K562 (cell line): ENCODE measurements around the gene MYL6B. TPM values are rescaled to one million over a fixed set of nuclear protein-coding genes. Genes with fewer than 3 reads are reported as not detected.

ENCODE experiments used
- ARID4B ChIP-seq: sonication (generic); formaldehyde crosslinking; IDR thresholded peaks from 2 replicates; pipeline ENCODE4 v1.8.0; 2022; ENCODE audit warnings: mild to moderate bottlenecking, missing genetic modification reagents
- CCAR2 ChIP-seq: fragments of 200-400 bp; formaldehyde crosslinking; IDR thresholded peaks from 2 replicates; pipeline ENCODE4 v1.6.1; 2017; ENCODE audit warnings: mild to moderate bottlenecking, low read depth, low read length
- CXXC5 ChIP-seq: fragments of 250-450 bp; sonication (Bioruptor Pico); IDR thresholded peaks from 2 replicates; pipeline ENCODE4 v1.8.0; 2022; ENCODE audit warnings: inconsistent platforms, mild to moderate bottlenecking, moderate library complexity
- ILF3 ChIP-seq: fragments of 450-650 bp; IDR thresholded peaks from 2 replicates; pipeline ENCODE4 v1.6.1; 2018; ENCODE audit warnings: antibody characterized with exemption, mild to moderate bottlenecking, moderate library complexity, borderline replicate concordance
- JUND ChIP-seq, 2 experiments: IDR thresholded peaks; 2 replicates in 1 of 2; 3 replicates in 1 of 2; pipeline ENCODE4 v1.6.1; 2011; ENCODE audit warnings: borderline replicate concordance in 2 of 2, low read depth in 2 of 2, low read length in 2 of 2, improper control_type of control experiment in 1 of 2, missing biosample characterization in 1 of 2, missing genetic modification characterization in 1 of 2, missing genetic modification reagents in 1 of 2
- KDM4B ChIP-seq, 2 experiments: fragments of 450-650 bp in 1 of 2; sonication (generic) in 1 of 2; IDR thresholded peaks; 2 replicates each; pipeline ENCODE4 v1.6.1; 2016 to 2017; ENCODE audit warnings: borderline replicate concordance in 2 of 2, antibody characterized with exemption in 1 of 2, low read depth in 1 of 2, mild to moderate bottlenecking in 1 of 2
- LEF1 ChIP-seq: fragments of 450-650 bp; IDR thresholded peaks from 2 replicates; pipeline ENCODE4 v1.6.1; 2016; ENCODE audit warnings: mild to moderate bottlenecking
- MEF2D ChIP-seq: conservative IDR thresholded peaks from 2 replicates; pipeline ENCODE4 v1.6.1; 2016; ENCODE audit warnings: low read depth, missing genetic modification characterization, missing compliant biosample characterization
- MLLT1 ChIP-seq, 2 experiments: fragments of 450-650 bp; IDR thresholded peaks; 2 replicates each; pipeline ENCODE4 v1.6.1; 2016
- MXD1 ChIP-seq: fragments of 250-450 bp; sonication (Bioruptor Pico); IDR thresholded peaks from 2 replicates; pipeline ENCODE4 v1.8.0; 2021; ENCODE audit warnings: borderline replicate concordance, mild to moderate bottlenecking, moderate library complexity; ENCODE audit not compliant: poor library complexity, severe bottlenecking
- POLR2H ChIP-seq: IDR thresholded peaks from 2 replicates; pipeline ENCODE4 v1.6.1; 2016; ENCODE audit warnings: missing genetic modification characterization, low read depth, mild to moderate bottlenecking, control low read depth, missing compliant biosample characterization, moderate library complexity
- RBM15 ChIP-seq: fragments of 200-400 bp; formaldehyde crosslinking; IDR thresholded peaks from 2 replicates; pipeline ENCODE4 v1.6.1; 2018; ENCODE audit warnings: mild to moderate bottlenecking, low read length, moderate library complexity; ENCODE audit not compliant: insufficient read depth
- SRSF7 ChIP-seq: fragments of 200-400 bp; formaldehyde crosslinking; optimal IDR thresholded peaks from 2 replicates; pipeline ENCODE3; 2017; ENCODE audit warnings: mild to moderate bottlenecking, low read depth, low read length
- ZBTB7A ChIP-seq: IDR thresholded peaks from 2 replicates; pipeline ENCODE4 v1.6.1; 2011; ENCODE audit warnings: low read depth, mild to moderate bottlenecking, low read length, moderate library complexity, borderline replicate concordance; ENCODE audit not compliant: control insufficient read depth
- ZNF561 ChIP-seq: fragments of 450-650 bp; formaldehyde crosslinking; conservative IDR thresholded peaks from 2 replicates; pipeline ENCODE4 v1.4.0; 2020; ENCODE audit warnings: mild to moderate bottlenecking, moderate library complexity
- ZNF609 ChIP-seq: sonication (generic); formaldehyde crosslinking; IDR thresholded peaks from 2 replicates; pipeline ENCODE4 v1.8.1; 2023; ENCODE audit warnings: missing genetic modification reagents, mild to moderate bottlenecking, borderline replicate concordance
- polyA plus RNA-seq, 8 experiments: library from polyadenylated mRNA; depleted of rRNA in 4 of 8; stranded (reverse) in 5 of 8; unstranded in 3 of 8; fragments of >200 nt; fragmentation: Nextera tagmentation in 2 of 8; fragmentation: Illumina TruSeq in 1 of 8; extraction: Ambion mirVana in 2 of 8; extraction: Trizol in 1 of 8; gene quantifications; 2 replicates each; pipeline versions ENCODE4 v1.2.1 to v1.2.3, GENCODE V29; 2011 to 2014; ENCODE audit warnings: inconsistent platforms in 1 of 8, missing spikeins in 1 of 8
- total RNA-seq, 7 experiments: library from RNA; depleted of rRNA in 6 of 7; stranded (reverse); fragments of >200 nt in 6 of 7; fragmentation: Illumina TruSeq in 2 of 7; extraction: Trizol in 2 of 7; gene quantifications; 2 replicates each; pipeline versions ENCODE4 v1.2.1 to v1.2.3, GENCODE V29; 2011 to 2021; ENCODE audit warnings: low replicate concordance in 1 of 7

MYL6B gene
- total and polyA plus RNA-seq, 9 of the 15 experiments (the other 6 are each of a cell fraction or from before 2014, with no cell fraction given): 42.8 to 77.3 (median 68.6) TPM

GRCh38 chr12:56188778-56189098 is 36.4 kb downstream of the MYL6B start (continued):
- 0 out of 2 replicates have a peak, but pooled peaks have one; percentile 17 for TF ChIP-seq ZNF609 (CRISPR knock-in tag)
- no peak for TF ChIP-seq POLR2H (tag)
- TF ChIP-seq RBM15: no peak
- no peak for TF ChIP-seq MLLT1 (IDR thresholded peaks at IDR 0.05)
- no peak for TF ChIP-seq CCAR2
- TF ChIP-seq JUND (IDR thresholded peaks at IDR 0.05; ENCODE audit: borderline replicate concordance, low read depth, low read length): no peak
- TF ChIP-seq JUND (tag; IDR thresholded peaks at IDR 0.05; ENCODE audit: borderline replicate concordance, low read depth, low read length): no peak
- TF ChIP-seq KDM4B (IDR thresholded peaks at IDR 0.05; ENCODE audit: borderline replicate concordance in 2 of 2, low read depth in 1 of 2): no peak
- TF ChIP-seq LEF1: no peak
- TF ChIP-seq ZBTB7A: 0 out of 2 replicates have a peak, but pooled peaks have one; percentile 7
- TF ChIP-seq ILF3: no peak
- TF ChIP-seq MEF2D (tag): no peak
- no peak for TF ChIP-seq SRSF7
- no peak for TF ChIP-seq MXD1 (CRISPR knock-in tag)
- TF ChIP-seq ZNF561 (CRISPR knock-in tag): no peak
- TF ChIP-seq CXXC5 (CRISPR knock-in tag): no peak
- peak; percentile 58; the same call in 1 of the 2 replicates for TF ChIP-seq ARID4B (CRISPR knock-in tag)
